Measurements from ENCODE around the gene TUT7.

The TUT7 gene

DNA sequence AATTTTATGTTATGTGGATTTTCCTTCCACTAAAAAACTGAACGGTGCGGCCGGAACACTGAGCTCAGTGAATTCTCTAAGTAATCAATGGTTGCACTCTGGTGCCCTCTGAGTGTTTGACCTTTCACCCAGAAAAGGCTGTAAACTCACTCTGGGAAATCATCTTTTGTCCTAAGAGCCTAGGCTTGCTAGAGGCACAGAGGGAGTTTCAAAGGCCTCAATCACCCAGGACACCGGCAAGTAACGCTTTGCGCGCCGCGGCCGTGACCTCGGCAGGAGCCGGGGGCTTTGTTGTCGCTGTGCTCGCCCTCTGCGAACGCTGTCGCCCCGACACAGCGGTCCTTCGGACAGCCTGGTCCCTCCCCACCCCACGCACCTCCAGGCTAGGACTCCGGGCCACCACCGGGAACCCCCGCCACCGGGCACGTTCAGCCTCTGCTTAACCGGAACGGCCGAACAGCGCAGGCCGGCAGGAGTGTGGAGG, 72.6 kb downstream of the TUT7 start (continued):
- TF ChIP-seq ZBTB10 (tag by site-specific recombination; IDR thresholded peaks at IDR 0.05) (0 out of 2 replicates have a peak, but pooled peaks have one; percentile 84), ZNF121 (tag by site-specific recombination; IDR thresholded peaks at IDR 0.05) (peak; percentile 6; the same call in 1 of the 2 replicates), SP2 (tag by site-specific recombination; IDR thresholded peaks at IDR 0.05) (peak; percentile 1; the same call in 1 of the 2 replicates), ZBTB48 (tag by site-specific recombination; IDR thresholded peaks at IDR 0.05) (0 out of 2 replicates have a peak, but pooled peaks have one; percentile 67), PATZ1 (tag by site-specific recombination; IDR thresholded peaks at IDR 0.05) (peak; percentile 98; the same call in 1 of the 2 replicates), ZXDB (tag by site-specific recombination; IDR thresholded peaks at IDR 0.05) (peak; percentile 91; the same call in 1 of the 2 replicates), ZNF423 (tag by site-specific recombination; IDR thresholded peaks at IDR 0.05) (peak; percentile 80)

GRCh38 chr9:86280580-86280979, 73.6 kb downstream of the TUT7 start:
- POLR2A ChIA-PET, result no interaction called here
- H3K9me3 ChIP-seq (ENCODE audit: control insufficient read depth, insufficient read depth, low read depth, low read length), result no peaks in the 10 kb centered on the region
- H3K4me3 ChIP-seq (ENCODE audit: low read depth, low read length), result no peak overlapping the region
- CTCF ChIA-PET, result interaction anchor here (0.7 to 0.9 kb wide), 2 partner anchors 78 to 124 kb away, joined by 3 to 4 read pairs; no protein-coding TSS in a partner anchor
- no peaks in the 10 kb centered on the region for H3K4me1 ChIP-seq (ENCODE audit: control insufficient read depth, insufficient read depth, low read length)
- H3K36me3 ChIP-seq (ENCODE audit: control insufficient read depth in 2 of 2, insufficient read depth in 1 of 2, low read length in 2 of 2), result peaks cover 0 to 13% of the 10 kb centered on the region in 2 experiments; a peak in 2 of 3 replicates
- no peak overlapping the region for H3K27ac ChIP-seq (ENCODE audit: extremely low read depth, low read depth, low read length)
- TF ChIP-seq ZBTB8A (tag by site-specific recombination; IDR thresholded peaks at IDR 0.05) (no peak), KLF17 (tag by site-specific recombination; IDR thresholded peaks at IDR 0.05) (no peak), ZNF169 (tag by site-specific recombination; IDR thresholded peaks at IDR 0.05) (no peak)

DNA sequence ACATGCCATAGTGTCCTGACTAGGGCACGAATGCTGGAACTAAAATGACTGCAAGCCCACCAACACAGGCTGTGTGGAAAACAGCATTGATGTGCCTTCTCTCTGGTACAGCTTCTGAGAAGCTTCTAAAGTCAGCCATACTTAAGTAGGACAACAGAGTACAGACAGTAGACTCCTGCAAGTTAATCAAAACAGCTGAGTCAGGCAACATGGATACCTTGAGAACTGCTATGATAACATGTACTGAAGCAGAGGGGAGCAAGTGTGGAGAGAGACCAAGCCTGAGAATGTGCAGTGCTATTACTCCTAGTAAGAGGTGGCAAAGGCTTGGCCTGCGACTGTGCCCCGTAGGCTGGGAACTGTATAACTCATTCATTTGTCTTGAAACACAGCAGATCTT, 74.4 kb downstream of the TUT7 start:
- ChIA-PET POLR2A (no interaction called here), CTCF (no interaction called here)
- TF ChIP-seq, protein P1, sequence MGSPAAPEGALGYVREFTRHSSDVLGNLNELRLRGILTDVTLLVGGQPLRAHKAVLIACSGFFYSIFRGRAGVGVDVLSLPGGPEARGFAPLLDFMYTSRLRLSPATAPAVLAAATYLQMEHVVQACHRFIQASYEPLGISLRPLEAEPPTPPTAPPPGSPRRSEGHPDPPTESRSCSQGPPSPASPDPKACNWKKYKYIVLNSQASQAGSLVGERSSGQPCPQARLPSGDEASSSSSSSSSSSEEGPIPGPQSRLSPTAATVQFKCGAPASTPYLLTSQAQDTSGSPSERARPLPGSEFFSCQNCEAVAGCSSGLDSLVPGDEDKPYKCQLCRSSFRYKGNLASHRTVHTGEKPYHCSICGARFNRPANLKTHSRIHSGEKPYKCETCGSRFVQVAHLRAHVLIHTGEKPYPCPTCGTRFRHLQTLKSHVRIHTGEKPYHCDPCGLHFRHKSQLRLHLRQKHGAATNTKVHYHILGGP (tag by site-specific recombination; IDR thresholded peaks at IDR 0.05), result no peak
- TF ChIP-seq ZNF404 (tag by site-specific recombination; IDR thresholded peaks at IDR 0.05), result no peak
- TF ChIP-seq ZSCAN18 (tag by site-specific recombination; IDR thresholded peaks at IDR 0.05), result no peak
- TF ChIP-seq HOXA7 (CRISPR knock-in tag; IDR thresholded peaks at IDR 0.05; ENCODE audit: borderline replicate concordance), result no peak
- TF ChIP-seq ZNF48 (tag by site-specific recombination; IDR thresholded peaks at IDR 0.05), result no peak
- no peak for TF ChIP-seq RBAK (tag by site-specific recombination; IDR thresholded peaks at IDR 0.05)
- no peak for TF ChIP-seq YY2 (tag by site-specific recombination; IDR thresholded peaks at IDR 0.05)
- no peak for TF ChIP-seq ZNF555 (tag by site-specific recombination; conservative IDR thresholded peaks at IDR 0.05)
- TF ChIP-seq ZNF114 (tag by site-specific recombination; IDR thresholded peaks at IDR 0.05), result no peak
- TF ChIP-seq ZNF175 (tag by site-specific recombination; IDR thresholded peaks at IDR 0.05), result no peak
- no peak for TF ChIP-seq ZBTB8A (tag by site-specific recombination; IDR thresholded peaks at IDR 0.05)
- TF ChIP-seq, protein P2, sequence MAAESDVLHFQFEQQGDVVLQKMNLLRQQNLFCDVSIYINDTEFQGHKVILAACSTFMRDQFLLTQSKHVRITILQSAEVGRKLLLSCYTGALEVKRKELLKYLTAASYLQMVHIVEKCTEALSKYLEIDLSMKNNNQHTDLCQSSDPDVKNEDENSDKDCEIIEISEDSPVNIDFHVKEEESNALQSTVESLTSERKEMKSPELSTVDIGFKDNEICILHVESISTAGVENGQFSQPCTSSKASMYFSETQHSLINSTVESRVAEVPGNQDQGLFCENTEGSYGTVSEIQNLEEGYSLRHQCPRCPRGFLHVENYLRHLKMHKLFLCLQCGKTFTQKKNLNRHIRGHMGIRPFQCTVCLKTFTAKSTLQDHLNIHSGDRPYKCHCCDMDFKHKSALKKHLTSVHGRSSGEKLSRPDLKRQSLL (tag by site-specific recombination; IDR thresholded peaks at IDR 0.05), result no peak
- no peak for TF ChIP-seq ZSCAN5A (tag by site-specific recombination; IDR thresholded peaks at IDR 0.05)

More for the DNA sequence above, 74.4 kb downstream of the TUT7 start:
- peaks cover 0 to 18% of the 10 kb centered on the region in 2 experiments; a peak in 2 of 3 replicates for H3K36me3 ChIP-seq (ENCODE audit: control insufficient read depth in 2 of 2, insufficient read depth in 1 of 2, low read length in 2 of 2)
- no peaks in the 10 kb centered on the region for H3K9me3 ChIP-seq (ENCODE audit: control insufficient read depth, insufficient read depth, low read depth, low read length)
- no peak overlapping the region for H3K27ac ChIP-seq (ENCODE audit: extremely low read depth, low read depth, low read length)
- no peak overlapping the region for H3K4me3 ChIP-seq (ENCODE audit: low read depth, low read length)
- no peaks in the 10 kb centered on the region for H3K4me1 ChIP-seq (ENCODE audit: control insufficient read depth, insufficient read depth, low read length)
